K562 (cell line): ENCODE measurements around the gene ECE2.

ENCODE experiments used
- IRF9 ChIP-seq: fragments of 450-650 bp; IDR thresholded peaks from 2 replicates; pipeline ENCODE4 v1.6.1; 2016; ENCODE audit warnings: missing biosample characterization, missing genetic modification characterization
- NR2C2 ChIP-seq, 2 experiments: fragments of 200-800 bp in 1 of 2; sonication (Bioruptor generic) in 1 of 2; sonication (generic) in 1 of 2; formaldehyde crosslinking in 1 of 2; IDR thresholded peaks; 2 replicates each; pipeline versions ENCODE4 v1.6.1 to v1.8.0; 2016 to 2022; ENCODE audit warnings: mild to moderate bottlenecking in 1 of 2, missing compliant biosample characterization in 1 of 2, missing genetic modification characterization in 1 of 2, missing genetic modification reagents in 1 of 2
- NR4A1 ChIP-seq, 2 experiments: fragments of 250-450 bp in 1 of 2; fragments of 450-650 bp in 1 of 2; sonication (Bioruptor Pico) in 1 of 2; IDR thresholded peaks; 2 replicates each; pipeline versions ENCODE4 v1.4.0 to v1.6.1; 2016 to 2020; ENCODE audit warnings: mild to moderate bottlenecking in 2 of 2, missing compliant biosample characterization in 1 of 2, missing genetic modification characterization in 1 of 2, moderate library complexity in 1 of 2
- RBM22 ChIP-seq: fragments of 200-400 bp; formaldehyde crosslinking; IDR thresholded peaks from 2 replicates; pipeline ENCODE4 v1.6.1; 2018; ENCODE audit warnings: low read length, low read depth; ENCODE audit not compliant: poor library complexity, severe bottlenecking
- SP1 ChIP-seq: sonication (generic); formaldehyde crosslinking; IDR thresholded peaks from 2 replicates; pipeline ENCODE4 v1.8.1; 2022; ENCODE audit warnings: mild to moderate bottlenecking, missing genetic modification reagents
- THAP12 ChIP-seq: fragments of 250-450 bp; sonication (Bioruptor Pico); IDR thresholded peaks from 2 replicates; pipeline ENCODE4 v1.9.0; 2021; ENCODE audit warnings: mild to moderate bottlenecking, inconsistent platforms
- ZZZ3 ChIP-seq: fragments of 450-650 bp; IDR thresholded peaks from 2 replicates; pipeline ENCODE4 v1.6.1; 2016; ENCODE audit warnings: antibody characterized with exemption, mild to moderate bottlenecking, moderate library complexity
- TF ChIP-seq, protein P1 (sequence below): sonication (generic); formaldehyde crosslinking; IDR thresholded peaks from 2 replicates; pipeline ENCODE4 v1.5.0; 2020; ENCODE audit warnings: missing genetic modification reagents
- TF ChIP-seq, protein P2 (sequence below): fragments of 250-450 bp; sonication (Bioruptor Pico); IDR thresholded peaks from 2 replicates; pipeline ENCODE4 v1.5.0; 2021; ENCODE audit warnings: mild to moderate bottlenecking, borderline replicate concordance

DNA sequence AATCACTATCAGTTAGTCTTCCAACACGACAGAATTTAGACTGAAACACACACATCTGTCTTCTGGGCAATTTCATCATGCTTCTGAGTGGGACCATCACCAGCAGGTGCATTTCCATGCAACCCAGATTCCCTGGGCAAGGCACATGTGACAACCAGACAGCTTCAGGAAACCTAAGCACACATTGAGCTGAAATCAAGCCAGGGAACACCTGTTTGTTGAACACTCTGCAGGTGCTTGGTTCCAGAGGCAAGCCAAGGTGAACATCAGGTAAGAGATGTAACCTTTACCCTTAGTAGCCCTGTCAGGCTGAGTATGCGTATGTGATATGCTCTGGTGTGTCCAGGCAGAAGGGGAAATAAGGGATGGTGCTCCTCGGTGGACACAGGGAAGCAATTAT lies 19.9 kb downstream of the ECE2 start:
- TF ChIP-seq NR2C2 (CRISPR knock-in tag; IDR thresholded peaks at IDR 0.05) (no peak), NR2C2 (tag; IDR thresholded peaks at IDR 0.05) (no peak), ZZZ3 (no peak), NR4A1 (CRISPR knock-in tag; IDR thresholded peaks at IDR 0.05) (no peak), NR4A1 (tag; IDR thresholded peaks at IDR 0.05) (no peak), SP1 (CRISPR knock-in tag) (no peak), RBM22 (no peak), THAP12 (CRISPR knock-in tag) (no peak), IRF9 (no peak)
- TF ChIP-seq, protein P1, sequence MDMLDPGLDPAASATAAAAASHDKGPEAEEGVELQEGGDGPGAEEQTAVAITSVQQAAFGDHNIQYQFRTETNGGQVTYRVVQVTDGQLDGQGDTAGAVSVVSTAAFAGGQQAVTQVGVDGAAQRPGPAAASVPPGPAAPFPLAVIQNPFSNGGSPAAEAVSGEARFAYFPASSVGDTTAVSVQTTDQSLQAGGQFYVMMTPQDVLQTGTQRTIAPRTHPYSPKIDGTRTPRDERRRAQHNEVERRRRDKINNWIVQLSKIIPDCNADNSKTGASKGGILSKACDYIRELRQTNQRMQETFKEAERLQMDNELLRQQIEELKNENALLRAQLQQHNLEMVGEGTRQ (CRISPR knock-in tag): no peak
- TF ChIP-seq, protein P2, sequence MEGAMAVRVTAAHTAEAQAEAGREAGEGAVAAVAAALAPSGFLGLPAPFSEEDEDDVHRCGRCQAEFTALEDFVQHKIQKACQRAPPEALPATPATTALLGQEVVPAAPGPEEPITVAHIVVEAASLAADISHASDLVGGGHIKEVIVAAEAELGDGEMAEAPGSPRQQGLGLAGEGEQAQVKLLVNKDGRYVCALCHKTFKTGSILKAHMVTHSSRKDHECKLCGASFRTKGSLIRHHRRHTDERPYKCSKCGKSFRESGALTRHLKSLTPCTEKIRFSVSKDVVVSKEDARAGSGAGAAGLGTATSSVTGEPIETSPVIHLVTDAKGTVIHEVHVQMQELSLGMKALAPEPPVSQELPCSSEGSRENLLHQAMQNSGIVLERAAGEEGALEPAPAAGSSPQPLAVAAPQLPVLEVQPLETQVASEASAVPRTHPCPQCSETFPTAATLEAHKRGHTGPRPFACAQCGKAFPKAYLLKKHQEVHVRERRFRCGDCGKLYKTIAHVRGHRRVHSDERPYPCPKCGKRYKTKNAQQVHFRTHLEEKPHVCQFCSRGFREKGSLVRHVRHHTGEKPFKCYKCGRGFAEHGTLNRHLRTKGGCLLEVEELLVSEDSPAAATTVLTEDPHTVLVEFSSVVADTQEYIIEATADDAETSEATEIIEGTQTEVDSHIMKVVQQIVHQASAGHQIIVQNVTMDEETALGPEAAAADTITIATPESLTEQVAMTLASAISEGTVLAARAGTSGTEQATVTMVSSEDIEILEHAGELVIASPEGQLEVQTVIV (CRISPR knock-in tag): no peak
